Tongue (tissue), 2 donors: ENCODE data around the gene CSNK1A1. TPM values are rescaled to one million over a fixed set of nuclear protein-coding genes. Genes with fewer than 3 reads are reported as not detected.
"Not testable (repeated sequence)": the region's sequence is repeated elsewhere in the genome, so short reads cannot be mapped to it uniquely, and the experiment has no call there.

ENCODE experiments used
- DNase-seq: peaks from one replicate; pipeline ENCODE4 v3.0.0-alpha.2; 2015
- total RNA-seq: library from RNA; depleted of rRNA; stranded (reverse); fragments of >200 nt; gene quantifications from one replicate; pipeline ENCODE4 v1.2.3, GENCODE V29; 2014

The CSNK1A1 gene
- 340 TPM for total RNA-seq

- DNase-seq: peak; percentile 100
Observed at GRCh38 chr5:149551227-149552037, at the start of gene CSNK1A1. Gene CSNK1A1 (minus strand): TSS chr5:149551439. CDS start chr5:149550964, 475 bp downstream.

DNA sequence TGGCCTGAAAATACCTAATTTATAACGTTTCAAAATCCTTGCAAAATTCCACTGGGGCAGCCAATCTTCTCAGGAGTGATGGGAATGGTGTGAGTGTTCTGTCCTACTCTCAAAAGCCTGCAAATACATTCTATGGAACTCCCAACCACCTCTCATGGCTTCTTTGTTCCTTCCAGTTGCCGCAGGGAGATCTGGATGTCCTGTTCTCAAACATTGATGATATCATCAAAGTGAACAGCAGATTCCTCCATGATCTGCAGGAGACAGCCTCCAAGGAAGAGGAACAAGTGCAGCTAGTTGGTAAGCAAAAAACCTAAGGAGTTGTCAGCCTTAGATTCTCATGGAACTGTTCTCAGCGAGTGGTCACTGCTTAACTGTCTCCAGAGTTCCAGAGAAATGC is 49.7 kb upstream of the CSNK1A1 start:
- DNase-seq: no peak

GRCh38 chr5:149599375-149599774 is 48.1 kb upstream of the CSNK1A1 start:
- no peak for DNase-seq

GRCh38 chr5:149598966-149599365 is 47.7 kb upstream of the CSNK1A1 start:
- no peak for DNase-seq

DNA sequence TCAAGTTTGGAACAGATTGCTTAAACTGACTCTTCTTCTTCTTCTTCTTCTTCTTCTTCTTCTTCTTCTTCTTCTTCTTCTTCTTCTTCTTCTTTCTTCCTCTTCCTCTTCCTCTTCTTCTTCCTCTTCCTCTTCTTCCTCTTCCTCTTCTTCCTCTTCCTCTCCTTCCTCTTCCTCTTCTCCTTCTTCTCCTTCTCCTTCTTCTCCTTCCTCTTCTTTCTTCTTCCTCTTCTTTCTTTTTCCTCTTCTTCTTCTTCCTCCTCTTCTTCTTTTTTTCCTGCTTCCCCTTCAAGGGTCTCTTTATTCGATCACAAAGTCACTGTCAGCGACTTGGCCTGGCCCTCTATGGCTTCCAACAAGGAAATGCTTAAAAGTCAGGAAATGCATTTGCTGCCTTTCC is 47.0 kb upstream of the CSNK1A1 start:
- not testable (repeated sequence) for DNase-seq

DNA sequence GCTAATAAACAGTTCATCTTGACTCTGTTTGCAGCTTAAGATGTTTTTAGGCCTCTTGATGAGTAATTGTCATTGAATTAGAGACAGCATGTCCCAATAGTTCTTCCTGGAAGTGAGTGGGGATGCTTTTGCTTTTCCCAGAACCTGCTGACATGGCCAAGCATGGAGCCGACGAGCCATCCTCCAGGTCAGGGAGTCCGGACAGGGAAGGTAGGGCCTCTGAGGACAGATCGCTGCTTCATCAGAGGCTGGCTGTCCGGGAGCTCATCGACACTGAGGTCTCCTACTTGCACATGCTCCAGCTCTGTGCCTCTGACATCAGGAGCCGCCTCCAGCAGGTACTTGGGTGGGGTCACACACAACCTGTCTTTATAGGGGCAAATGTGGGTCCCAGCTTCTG is 46.4 kb upstream of the CSNK1A1 start:
- no peak for DNase-seq

DNA sequence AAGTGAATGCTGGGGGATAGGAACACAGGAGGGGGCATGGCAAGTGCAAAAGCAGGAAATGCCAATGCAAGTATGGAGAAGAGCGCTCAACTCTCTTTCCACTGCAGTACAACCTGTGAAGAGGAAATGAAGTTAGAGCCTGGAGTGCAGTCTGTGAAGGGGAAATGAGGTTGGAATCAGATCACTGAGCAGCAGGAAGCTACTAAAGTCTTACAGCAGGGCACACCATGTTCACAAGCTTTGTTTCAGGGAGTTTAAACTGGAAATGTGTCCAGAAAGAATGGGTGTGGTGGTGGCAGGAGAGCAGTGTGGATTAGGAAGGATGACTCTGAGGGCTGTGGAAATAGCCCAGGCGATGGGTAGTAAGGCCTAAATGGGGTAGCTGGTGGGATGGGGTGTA is 45.5 kb upstream of the CSNK1A1 start:
- DNase-seq: no peak

- DNase-seq: not testable (repeated sequence)
Observed at GRCh38 chr5:149595105-149595504, 43.9 kb upstream of the CSNK1A1 start.

DNA sequence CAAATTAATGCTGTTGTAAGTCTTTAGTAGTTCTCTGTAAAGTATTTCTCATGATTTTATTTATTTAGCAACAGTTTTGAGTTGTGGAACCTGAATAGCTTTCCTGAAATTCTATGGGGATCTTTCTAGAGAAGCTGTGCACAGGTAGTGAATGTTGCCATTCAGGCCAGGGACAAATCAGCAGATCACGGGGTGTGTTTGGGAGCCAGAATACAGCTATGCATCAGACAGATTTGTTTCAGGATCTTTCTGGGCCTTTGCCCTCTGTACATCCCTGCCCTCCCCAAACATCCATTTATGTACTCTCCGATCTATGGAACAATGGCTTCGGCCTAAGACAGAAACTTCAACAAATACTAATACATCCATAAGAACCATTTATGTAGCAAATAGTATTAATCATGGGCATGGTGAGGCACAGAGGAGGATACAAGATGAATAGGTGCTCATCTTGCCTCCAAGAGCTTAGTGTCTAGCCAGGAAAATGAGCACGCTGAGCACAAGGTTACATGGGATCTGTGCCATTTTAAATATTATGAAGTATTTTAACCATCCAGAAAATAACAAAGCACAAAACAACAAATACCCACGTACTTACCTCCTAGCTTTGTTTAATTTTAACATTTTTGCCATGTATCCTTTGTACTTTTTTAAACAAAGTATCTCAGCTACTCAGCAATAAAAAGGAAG is 43.1 kb upstream of the CSNK1A1 start:
- no peak for DNase-seq

DNA sequence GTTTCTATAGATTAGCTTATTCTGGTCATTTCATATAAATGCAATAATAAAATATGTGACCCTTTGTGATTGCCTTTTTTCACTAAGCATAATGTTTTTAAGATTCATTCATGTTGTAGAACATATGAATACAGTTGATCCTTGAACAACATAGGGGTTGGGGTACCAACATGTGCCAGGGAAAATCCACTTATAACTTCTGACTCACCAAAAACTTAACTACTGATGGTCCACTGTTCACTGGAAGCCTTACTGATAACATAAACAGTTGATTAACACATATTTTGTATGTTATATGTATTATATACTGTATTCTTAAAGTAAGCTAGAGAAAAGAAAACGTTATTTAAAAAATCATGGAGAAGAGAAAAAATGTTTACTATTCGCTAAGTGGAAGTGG is 42.1 kb upstream of the CSNK1A1 start:
- DNase-seq: no peak

- DNase-seq: no peak
Observed at GRCh38 chr5:149588936-149589335, 37.7 kb upstream of the CSNK1A1 start.

GRCh38 chr5:149586708-149587318 is 35.6 kb upstream of the CSNK1A1 start:
- DNase-seq: no peak

DNA sequence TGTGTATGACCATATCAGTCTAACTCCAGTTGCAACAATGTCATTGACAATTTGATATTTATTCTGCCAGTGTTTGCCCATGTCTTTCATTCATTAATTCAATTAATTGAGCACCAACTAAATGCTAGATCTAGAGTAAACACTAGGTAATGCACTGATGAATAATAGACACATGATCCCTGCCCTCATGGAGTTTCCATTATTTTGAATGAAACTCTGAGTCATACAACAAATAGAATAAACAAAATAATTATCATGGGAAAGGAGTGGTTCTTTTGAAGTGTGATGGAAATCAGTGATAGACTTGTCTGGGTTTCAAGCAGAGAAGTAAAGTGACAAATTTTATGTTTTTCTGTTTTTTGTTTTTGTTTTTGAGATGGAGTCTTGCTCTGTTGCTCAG is 34.7 kb upstream of the CSNK1A1 start:
- no peak for DNase-seq

GRCh38 chr5:149584121-149584520 is 32.9 kb upstream of the CSNK1A1 start:
- DNase-seq: no peak

DNA sequence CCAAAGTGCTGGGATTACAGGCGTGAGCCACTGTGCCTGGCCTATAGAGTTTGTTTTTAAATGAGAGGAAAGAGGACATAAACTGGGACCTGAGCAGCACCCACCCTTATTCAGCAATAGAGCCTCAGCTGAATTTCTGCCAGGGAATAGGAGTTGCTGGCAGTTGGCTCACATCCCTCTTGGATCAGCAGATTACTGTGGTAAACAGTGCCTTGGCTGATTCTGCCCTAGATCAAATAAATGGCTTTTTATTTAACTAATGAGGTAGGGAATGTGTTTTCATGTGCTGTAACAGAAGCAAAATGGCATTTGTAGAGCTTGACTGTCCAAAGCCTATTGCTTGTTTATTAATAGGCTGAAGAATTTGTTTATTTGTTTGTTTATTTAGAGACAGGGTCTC is 32.2 kb upstream of the CSNK1A1 start:
- peak; percentile 66 for DNase-seq

DNA sequence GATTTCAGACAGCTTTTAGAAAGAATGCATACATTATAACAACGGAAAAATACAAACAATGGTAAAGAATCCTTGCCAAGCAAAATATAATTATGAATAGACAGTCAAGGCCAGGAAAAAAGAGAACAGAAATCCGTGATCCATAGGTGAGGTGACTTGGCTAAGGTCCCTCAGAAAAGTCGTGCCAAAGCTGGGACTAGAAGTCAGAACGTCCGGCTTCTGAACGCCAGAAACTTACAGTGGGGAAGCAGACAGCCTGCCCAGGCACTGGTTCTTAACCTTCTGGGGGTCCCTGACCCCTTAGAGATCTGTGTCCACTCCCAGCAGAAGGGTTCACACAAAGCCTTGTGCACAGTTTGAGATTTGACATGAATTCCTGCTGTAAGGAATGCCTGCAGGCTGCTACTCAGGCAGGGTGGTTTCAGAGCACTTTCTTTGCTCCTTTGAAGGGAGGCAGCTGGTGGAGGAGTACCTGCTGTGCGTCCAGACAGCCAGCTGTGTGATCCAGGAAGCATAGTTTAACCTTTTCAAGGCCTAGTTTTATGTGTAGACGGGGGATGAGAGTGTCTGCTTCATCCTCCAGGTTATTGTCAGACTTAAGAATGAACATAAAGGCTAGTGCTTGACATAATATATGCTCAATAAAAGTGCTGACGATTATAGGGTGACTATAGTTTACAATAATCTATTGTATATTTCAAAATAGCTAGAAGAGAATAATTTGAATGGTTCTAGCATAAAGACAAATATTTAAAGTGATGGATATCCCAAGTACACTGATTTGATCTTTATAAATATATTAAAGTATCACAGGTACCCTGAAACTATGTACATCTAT is 30.9 kb upstream of the CSNK1A1 start:
- DNase-seq: peak; percentile 61

GRCh38 chr5:149581192-149581861 is 30.1 kb upstream of the CSNK1A1 start, which contains the start of gene ARHGEF37:
Gene ARHGEF37 (plus strand): TSS chr5:149581498. CDS start chr5:149597770, 16,272 bp downstream.
- DNase-seq: peak; percentile 85

GRCh38 chr5:149580808-149581191 is 29.6 kb upstream of the CSNK1A1 start:
- no peak for DNase-seq

DNA sequence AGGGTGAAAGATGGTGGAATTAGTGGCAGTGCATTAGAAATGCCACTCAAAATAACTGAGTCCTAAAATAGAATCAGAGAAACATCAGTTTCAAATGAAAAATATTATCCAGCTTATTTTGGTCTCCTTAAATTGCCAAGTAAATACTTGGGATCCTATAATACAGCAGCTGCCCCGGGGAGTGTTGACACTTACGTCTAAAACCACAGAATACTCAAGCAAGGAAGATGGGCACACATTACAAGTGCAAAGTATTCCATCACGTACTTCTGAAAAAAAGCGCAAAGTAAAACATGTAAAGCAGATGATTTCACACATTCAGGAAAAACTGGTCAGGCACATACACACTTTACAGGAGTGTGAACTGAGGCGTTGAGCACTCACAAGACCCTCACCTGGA is 27.7 kb upstream of the CSNK1A1 start:
- DNase-seq: peak; percentile 24

DNA sequence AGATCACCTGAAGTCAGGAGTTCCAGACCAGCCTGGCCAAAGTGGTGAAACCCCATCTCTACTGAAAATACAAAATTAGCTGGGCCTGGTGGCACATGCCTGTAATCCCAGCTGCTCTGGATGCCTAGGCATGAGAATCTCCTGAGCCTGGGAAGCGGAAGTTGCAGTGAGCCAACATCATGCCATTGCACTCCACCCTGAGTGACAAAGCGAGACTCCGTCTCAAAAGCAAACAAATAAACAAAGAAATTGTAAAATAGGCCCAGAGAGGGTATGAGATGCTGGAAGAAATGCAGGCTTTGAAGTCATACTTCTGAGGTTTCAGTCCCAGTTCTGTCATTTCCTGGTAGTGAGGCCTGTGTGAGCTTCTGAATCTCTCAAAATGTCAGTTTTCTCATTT is 24.8 kb upstream of the CSNK1A1 start:
- DNase-seq: no peak

GRCh38 chr5:149575131-149575530 is 23.9 kb upstream of the CSNK1A1 start:
- DNase-seq: no peak
